Spleen (tissue), 7 donors: Measurements from ENCODE around the gene CNN3.

Source experiments
- POLR2A ChIP-seq, 3 donors: fragments of 450-650 bp; IDR thresholded peaks; one replicate each; pipeline ENCODE4 v1.5.1; 2017; ENCODE audit warnings: antibody characterized with exemption in 3 of 3, mild to moderate bottlenecking in 1 of 3
- POLR2AphosphoS5 ChIP-seq, 3 donors: sonication (generic); formaldehyde crosslinking; IDR thresholded peaks; one replicate each; pipeline ENCODE4 v1.5.1; 2017; ENCODE audit warnings: antibody characterized with exemption in 3 of 3
- TF ChIP-seq, protein P1 (sequence below), 11 experiments: fragments of 200-600 bp in 7 of 11; fragments of 450-650 bp in 4 of 11; sonication (generic) in 4 of 11; IDR thresholded peaks in 8 of 11; conservative IDR thresholded peaks in 3 of 11; 1 replicate in 7 of 11; 2 replicates in 4 of 11; pipeline versions ENCODE4 v1.4.0 to v1.8.0; 2016 to 2021; ENCODE audit warnings: antibody characterized with exemption in 11 of 11, inconsistent platforms in 4 of 11, mild to moderate bottlenecking in 1 of 11
- donor health status: DM: no; HTN: no; CAD: no; lungs with moderate emphysema.
- donor health status: DM: no; HTN: no; CAD: no.
- donor health status: DM: no; HTN: no; CAD: no.

DNA sequence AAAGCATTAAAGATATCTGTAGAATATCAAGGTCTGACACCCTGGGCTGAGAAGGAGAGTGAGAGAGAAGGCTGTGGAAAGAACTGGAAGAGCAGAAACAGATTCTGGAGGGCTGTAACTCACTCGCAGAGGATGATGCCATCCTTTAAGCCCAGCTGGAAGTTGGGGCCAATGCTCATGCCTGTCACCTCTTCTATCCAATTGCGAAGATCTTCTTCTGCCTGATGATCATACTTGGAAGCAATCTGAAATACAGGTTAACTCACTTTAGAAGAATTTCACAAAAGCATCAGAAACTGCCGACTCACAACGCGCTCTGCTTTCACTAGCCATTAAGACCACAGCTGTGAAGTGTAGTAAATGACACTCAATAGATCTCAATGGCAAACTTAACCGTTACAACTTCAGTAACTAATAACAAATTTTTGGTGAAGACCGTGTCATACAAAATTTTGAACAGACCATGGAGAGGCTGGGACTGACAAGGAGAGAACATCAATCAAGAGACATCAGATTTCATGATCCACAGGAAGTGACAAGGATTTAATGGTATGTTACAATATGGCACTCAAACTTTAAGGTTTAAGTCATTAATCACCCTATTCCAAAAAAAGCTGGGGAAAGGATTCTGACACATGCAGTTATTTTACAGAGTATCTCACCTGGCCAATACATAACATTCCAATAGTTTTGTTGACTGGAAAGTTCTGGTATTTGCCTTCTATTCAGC is 23.5 kb downstream of the CNN3 start:
- TF ChIP-seq, protein P1, sequence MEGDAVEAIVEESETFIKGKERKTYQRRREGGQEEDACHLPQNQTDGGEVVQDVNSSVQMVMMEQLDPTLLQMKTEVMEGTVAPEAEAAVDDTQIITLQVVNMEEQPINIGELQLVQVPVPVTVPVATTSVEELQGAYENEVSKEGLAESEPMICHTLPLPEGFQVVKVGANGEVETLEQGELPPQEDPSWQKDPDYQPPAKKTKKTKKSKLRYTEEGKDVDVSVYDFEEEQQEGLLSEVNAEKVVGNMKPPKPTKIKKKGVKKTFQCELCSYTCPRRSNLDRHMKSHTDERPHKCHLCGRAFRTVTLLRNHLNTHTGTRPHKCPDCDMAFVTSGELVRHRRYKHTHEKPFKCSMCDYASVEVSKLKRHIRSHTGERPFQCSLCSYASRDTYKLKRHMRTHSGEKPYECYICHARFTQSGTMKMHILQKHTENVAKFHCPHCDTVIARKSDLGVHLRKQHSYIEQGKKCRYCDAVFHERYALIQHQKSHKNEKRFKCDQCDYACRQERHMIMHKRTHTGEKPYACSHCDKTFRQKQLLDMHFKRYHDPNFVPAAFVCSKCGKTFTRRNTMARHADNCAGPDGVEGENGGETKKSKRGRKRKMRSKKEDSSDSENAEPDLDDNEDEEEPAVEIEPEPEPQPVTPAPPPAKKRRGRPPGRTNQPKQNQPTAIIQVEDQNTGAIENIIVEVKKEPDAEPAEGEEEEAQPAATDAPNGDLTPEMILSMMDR (IDR thresholded peaks at IDR 0.05 in 8 of 11, conservative IDR thresholded peaks at IDR 0.05 in 3 of 11), result no peak
- TF ChIP-seq POLR2A (IDR thresholded peaks at IDR 0.05), result no peak
- TF ChIP-seq POLR2AphosphoS5 (IDR thresholded peaks at IDR 0.05), result no peak
